NCI-H526 treated with DMSO at 0.1 percent for 48 hours (cell line): ENCODE results near the gene DAPP1.
"Not testable (repeated sequence)": the region's sequence is repeated elsewhere in the genome, so short reads cannot be mapped to it uniquely, and the experiment has no call there.

Source experiments
- DNase-seq: peaks from one replicate; lab custom pipeline; 2025; lab: John Stamatoyannopoulos, UW

The DAPP1 gene

GRCh38 chr4:99824070-99824599, 7.5 kb downstream of the DAPP1 start:
- no peak for DNase-seq

- no peak for DNase-seq
These were observed 8.6 kb downstream of the DAPP1 start for GRCh38 chr4:99825272-99825671.

DNA sequence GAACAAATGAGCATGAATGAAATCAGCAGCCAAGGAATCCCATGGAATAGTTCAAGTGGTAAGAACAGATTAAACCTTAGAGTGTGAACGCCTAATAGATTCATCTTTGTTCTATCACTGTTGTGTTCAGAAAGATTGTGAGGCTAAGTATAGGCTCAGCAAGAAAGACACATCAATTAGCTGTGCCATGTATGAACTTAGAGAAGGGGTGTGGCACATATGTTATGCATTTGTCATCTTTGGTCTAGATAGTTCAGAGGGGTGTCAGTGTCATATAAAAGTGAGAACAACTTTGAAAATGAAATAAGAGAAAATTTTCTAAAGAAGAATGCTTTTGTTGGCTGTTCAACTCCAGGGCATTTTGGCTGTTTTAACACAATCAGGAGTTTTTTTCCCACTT, 9.4 kb downstream of the DAPP1 start:
- DNase-seq = no peak

- DNase-seq = no peak
These were observed 10.8 kb downstream of the DAPP1 start for GRCh38 chr4:99827454-99827853.

- DNase-seq = no peak
These were observed 11.2 kb downstream of the DAPP1 start for GRCh38 chr4:99827857-99828256.

DNA sequence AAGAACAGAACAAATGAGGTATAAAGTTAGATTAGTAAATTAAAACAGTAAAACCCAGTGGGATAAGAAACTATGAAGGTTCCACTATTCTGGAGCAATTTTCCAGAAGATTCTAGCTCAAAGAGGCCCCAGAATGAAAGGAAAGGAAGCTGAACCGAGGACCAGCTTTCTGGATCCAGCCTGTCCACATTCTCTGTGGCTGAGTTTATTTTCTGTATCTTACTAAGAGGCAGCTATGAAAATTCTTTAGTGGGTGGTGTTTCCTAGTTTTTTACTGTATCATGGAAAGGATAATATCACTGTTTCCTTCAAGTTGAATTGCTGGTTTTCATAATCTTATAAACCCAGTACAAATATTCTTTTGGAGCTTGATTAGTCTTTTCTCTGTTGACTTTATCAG, 11.8 kb downstream of the DAPP1 start:
- no peak for DNase-seq

- not testable (repeated sequence) for DNase-seq
These were observed 13.4 kb downstream of the DAPP1 start for GRCh38 chr4:99830051-99830450.

DNA sequence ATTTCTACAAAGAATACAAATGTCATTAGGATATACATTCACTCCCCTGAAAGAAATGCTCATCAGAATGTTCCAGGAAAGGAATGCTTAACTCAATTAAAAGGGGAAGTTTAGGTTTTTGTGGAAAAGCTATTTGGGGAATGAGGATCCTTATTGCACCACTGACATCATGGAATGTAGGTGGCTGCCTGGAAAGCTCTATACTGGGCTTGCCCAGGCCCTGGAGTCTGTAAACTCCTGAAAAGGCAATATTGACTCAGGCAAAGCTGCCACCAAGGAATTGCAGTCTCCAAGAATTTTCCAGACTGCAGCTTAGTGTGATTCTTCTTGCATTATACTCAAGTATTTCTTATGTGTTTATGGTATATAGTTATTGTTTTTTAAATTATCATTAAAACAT, 15.7 kb downstream of the DAPP1 start:
- DNase-seq = no peak

- DNase-seq = no peak
These were observed 16.1 kb downstream of the DAPP1 start for GRCh38 chr4:99832758-99833157.

GRCh38 chr4:99833756-99834155, 17.1 kb downstream of the DAPP1 start:
- no peak for DNase-seq

DNA sequence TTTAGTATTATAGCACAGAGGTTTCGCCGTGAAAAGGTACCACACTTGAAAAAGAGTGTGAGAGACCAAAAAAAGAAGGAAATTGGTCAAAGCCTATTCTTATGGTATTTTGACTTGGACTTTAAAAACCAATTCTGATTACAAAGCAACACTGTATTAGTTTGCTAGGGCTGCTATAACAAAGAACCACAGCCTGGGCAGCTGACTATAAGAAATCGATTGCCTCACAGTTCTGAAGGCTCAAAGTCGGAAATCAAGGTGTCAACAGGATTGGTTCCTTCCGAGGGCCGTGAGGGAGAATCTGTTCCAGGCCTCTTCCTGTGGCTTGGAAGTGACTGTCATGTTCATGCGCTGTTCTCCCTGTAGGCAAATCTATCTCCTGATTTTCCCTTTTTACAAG, 17.9 kb downstream of the DAPP1 start:
- no peak for DNase-seq

DNA sequence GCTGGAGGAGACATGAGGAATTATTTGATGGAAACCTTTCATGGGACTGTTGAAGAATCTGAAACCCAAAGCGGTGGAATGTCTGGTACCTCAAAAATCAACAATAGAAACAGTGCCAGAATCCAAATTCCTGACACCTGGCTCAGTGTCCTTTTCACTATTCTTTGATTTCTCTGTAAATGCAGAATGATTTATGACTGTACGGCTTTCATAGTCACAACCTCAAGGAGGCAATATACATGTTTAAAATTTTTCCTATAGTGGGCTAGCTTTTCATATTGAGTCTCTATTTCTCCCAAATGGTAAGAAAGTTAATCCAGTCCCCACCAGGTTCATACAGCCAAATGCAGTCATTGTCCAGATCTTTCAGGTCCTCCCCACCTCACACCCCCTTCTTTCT, 19.3 kb downstream of the DAPP1 start:
- DNase-seq = no peak

GRCh38 chr4:99838927-99839326, 22.3 kb downstream of the DAPP1 start:
- DNase-seq = no peak

GRCh38 chr4:99841129-99841528, 24.5 kb downstream of the DAPP1 start:
- DNase-seq = no peak

- DNase-seq = no peak
These were observed 26.8 kb downstream of the DAPP1 start for GRCh38 chr4:99843413-99843812.

- no peak for DNase-seq
These were observed 27.4 kb downstream of the DAPP1 start for GRCh38 chr4:99844048-99844447.

- DNase-seq = no peak
These were observed 28.6 kb downstream of the DAPP1 start for GRCh38 chr4:99845179-99845578.

GRCh38 chr4:99845708-99846469, 29.3 kb downstream of the DAPP1 start:
- no peak for DNase-seq

DNA sequence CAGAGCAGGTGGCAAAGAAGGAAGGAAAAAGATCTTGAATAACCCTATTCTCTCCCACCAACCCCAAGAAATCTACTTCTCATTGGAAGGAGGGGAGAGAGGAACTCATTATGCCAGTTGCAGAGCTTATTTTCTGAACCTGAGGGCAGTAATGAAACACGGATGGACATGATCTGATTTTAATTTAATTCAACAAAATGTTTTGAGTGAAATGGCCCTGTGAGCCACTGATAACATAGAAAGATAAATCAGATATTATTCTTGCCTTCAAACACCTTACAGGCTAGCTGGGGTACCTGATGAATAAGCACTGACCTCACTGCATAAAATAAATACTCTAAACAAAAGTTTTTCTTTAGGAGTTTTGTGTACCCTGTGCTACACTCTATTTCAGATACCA, 30.3 kb downstream of the DAPP1 start:
- no peak for DNase-seq

DNA sequence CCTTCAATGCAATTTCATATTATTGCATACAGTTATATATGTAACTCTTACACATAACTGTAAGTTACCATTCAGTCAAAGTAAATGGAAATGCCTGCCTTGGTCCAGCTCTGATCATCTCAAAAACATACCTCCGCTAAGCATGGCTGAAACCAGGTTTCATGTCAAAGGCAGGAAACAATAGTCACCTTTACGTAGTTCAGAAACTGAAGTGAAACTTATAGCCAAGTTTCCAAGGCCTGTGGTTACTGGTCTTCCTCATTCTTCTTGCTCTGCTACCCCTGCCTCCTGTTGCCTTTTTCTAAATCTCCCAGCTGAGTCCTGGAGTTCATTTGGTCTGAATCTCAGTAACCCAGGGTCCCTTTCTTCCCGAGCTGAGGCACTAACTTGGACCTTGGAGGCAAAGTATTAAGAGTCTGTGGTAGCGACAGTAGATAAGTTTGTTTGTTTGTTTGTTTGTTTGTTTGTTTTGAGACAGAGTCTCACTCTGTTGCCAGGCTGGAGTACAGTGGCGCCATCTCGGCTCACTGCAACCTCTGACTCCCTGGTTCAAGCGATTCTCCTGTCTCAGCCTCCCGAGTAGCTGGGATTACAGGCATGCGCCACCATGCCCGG, 30.8 kb downstream of the DAPP1 start:
- no peak for DNase-seq

DNA sequence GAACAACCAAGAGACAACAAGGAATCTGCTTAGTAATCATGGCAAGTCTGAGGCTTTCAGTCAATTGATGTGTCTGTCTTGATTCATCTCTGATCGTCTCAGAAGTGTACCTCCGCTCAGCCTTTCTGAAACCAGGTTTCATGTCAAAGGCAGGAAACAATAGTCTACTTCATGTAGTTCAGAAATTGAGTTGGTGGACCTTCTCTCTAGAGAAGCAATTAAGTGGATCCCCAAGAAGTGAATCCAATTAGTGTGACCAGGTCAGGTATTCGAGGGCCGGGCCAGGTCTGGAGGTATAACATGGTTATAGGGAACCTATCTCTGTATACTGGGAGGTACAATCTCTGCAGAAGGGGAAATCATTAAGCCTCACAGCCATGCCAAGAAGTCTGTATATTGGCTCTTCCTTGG, 32.0 kb downstream of the DAPP1 start:
- DNase-seq = no peak

GRCh38 chr4:99852199-99852749, 35.6 kb downstream of the DAPP1 start:
- no peak for DNase-seq

GRCh38 chr4:99853190-99853589, 36.6 kb downstream of the DAPP1 start:
- DNase-seq = no peak
